GM10248 (cell line): Measurements from ENCODE around the gene IFIT3.
A peak's percentile ranks its signal among the peaks of the same experiment; 100 is the strongest.

Experiments
- CTCF ChIA-PET: fragments of 300-600 bp; sonication (Branson Sonifier 250); formaldehyde crosslinking; extraction: SDS; loops from one replicate; lab custom pipeline; 2021; ENCODE audit warnings: antibody characterized with exemption; lab: Yijun Ruan, JAX
- POLR2A ChIA-PET: fragments of 350-650 bp; sonication (Branson Sonifier 250); formaldehyde crosslinking; extraction: SDS; loops from one replicate; lab custom pipeline; 2020; ENCODE audit warnings: antibody characterized with exemption; lab: Yijun Ruan, JAX
- DNase-seq: peaks from one replicate; pipeline ENCODE4 v3.0.0; 2012; ENCODE audit errors: extremely low spot score
- CTCF ChIP-seq: IDR thresholded peaks from 2 replicates; pipeline ENCODE4 v1.5.1; 2012; ENCODE audit warnings: mild to moderate bottlenecking, low read depth; ENCODE audit errors: extremely low read depth, missing control alignments, control extremely low read depth

IFIT3 gene

GRCh38 chr10:89327803-89328441 lies at the start of gene IFIT3:
Gene IFIT3, plus strand, starts transcription at chr10:89327997. Its CDS starts 77 bp downstream, at chr10:89328074.
- CTCF ChIA-PET, result interaction anchor here (1.0 to 1.6 kb wide), 2 partner anchors 12 to 19 kb away, joined by 3 read pairs; no protein-coding TSS in a partner anchor

GRCh38 chr10:89278034-89278535 lies 49.7 kb upstream of the IFIT3 start:
- DNase-seq, result no peak
- ChIA-PET CTCF (no interaction called here), POLR2A (interaction anchor here (0.6 kb wide), 1 partner anchor 114 kb away, joined by 11 read pairs; the partner anchor contains the start of gene IFIT1)
- TF ChIP-seq CTCF, result no peak

More at GRCh38 chr10:89327803-89328441, at the start of gene IFIT3:
- peak; percentile 29 for DNase-seq
- POLR2A ChIA-PET, result interaction anchor here (1.0 kb wide), 1 partner anchor 15 kb away, joined by 3 read pairs; no protein-coding TSS in a partner anchor
- TF ChIP-seq CTCF, result no peak

- no peak for DNase-seq
- CTCF ChIA-PET, result no interaction called here
- POLR2A ChIA-PET, result no interaction called here
- TF ChIP-seq CTCF, result no peak
These were observed 48.9 kb upstream of the IFIT3 start for GRCh38 chr10:89278900-89279392.

GRCh38 chr10:89279421-89279869 lies 48.4 kb upstream of the IFIT3 start:
- CTCF ChIA-PET, result no interaction called here
- no peak for TF ChIP-seq CTCF
- DNase-seq, result no peak
- POLR2A ChIA-PET, result no interaction called here

- DNase-seq, result no peak
- ChIA-PET CTCF (interaction anchor here (1.0 kb wide), 1 partner anchor 11 kb away, joined by 5 read pairs; no protein-coding TSS in a partner anchor), POLR2A (no interaction called here)
- TF ChIP-seq CTCF, result no peak
These were observed 47.3 kb upstream of the IFIT3 start for GRCh38 chr10:89280508-89280907.

GRCh38 chr10:89281606-89282395 lies 46.0 kb upstream of the IFIT3 start:
- POLR2A ChIA-PET, result no interaction called here
- CTCF ChIA-PET, result interaction anchor here (2.3 to 3.3 kb wide), 2 partner anchors 9 to 87 kb away, joined by 9 to 11 read pairs; no protein-coding TSS in a partner anchor
- TF ChIP-seq CTCF, result no peak
- no peak for DNase-seq
